HG03354 (cell line): Measurements from ENCODE around the gene POLR2I.
"Not testable (repeated sequence)": the region's sequence is repeated elsewhere in the genome, so short reads cannot be mapped to it uniquely, and the experiment has no call there.

Source experiments
- ATAC-seq: cut with Tn5 transposase; IDR thresholded peaks from one replicate; pipeline ENCODE4 v1.9.1; 2021; ENCODE audit warnings: mild to moderate bottlenecking; ENCODE audit not compliant: unreplicated experiment, poor library complexity, severe bottlenecking

Gene POLR2I

GRCh38 chr19:36136964-36137686, 22.4 kb upstream of the POLR2I start:
- ATAC-seq, result no peak

GRCh38 chr19:36134867-36135266, 20.2 kb upstream of the POLR2I start:
- ATAC-seq, result not testable (repeated sequence)

- ATAC-seq, result not testable (repeated sequence)
Observed at GRCh38 chr19:36131221-36131620, 16.5 kb upstream of the POLR2I start.

GRCh38 chr19:36128392-36128736, 13.7 kb upstream of the POLR2I start:
- ATAC-seq, result peak; percentile 5

- no peak for ATAC-seq
Observed at GRCh38 chr19:36125557-36125956, 10.9 kb upstream of the POLR2I start.

DNA sequence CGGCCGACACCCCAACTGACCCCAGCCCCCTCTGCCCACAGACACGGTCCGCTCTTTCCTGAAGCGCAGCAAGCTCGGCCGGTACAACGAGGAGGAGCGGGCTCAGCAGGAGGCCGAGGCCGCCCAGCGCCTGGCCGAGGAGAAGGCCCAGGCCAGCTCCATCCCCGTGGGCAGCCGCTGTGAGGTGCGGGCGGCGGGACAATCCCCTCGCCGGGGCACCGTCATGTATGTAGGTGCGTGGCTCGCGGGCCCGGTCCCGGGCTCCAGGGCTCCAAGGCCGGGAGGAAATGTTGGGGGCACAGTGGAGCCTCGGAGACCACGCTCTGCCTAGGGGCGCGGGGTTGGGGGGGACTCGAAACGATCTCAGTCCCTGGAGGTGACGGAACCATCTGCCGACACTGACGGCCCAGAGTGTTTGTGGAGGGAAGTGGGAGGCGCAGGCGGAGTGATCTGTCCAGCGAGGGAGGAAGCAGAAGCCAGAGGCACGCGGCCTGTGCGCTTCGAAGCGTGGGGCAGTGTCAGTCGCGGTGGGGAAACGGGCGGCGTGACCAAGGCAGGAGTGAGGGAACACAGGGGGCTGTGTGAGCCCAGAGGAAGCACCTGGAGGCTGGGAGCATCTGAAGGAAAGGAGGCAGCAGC, 6.9 kb upstream of the POLR2I start:
- ATAC-seq, result no peak

DNA sequence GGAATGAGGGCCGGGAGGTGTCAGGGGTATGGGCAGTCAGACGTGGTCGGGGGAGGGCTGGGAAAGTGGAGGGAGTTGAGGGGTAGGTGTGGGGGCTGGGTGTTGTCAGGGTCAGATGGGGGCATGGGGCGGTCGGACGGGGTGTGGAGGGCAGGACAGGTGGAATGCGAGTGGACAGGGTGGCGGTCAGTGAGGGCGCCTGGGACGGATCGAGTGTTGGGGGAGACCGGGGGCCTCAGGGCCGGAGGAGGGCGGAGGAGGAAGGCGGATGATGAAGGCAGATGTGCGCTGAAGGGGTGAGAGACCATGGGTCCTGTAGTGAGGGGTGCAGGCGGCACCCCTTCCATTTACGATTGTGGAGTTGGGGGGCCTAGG, 6.3 kb upstream of the POLR2I start:
- ATAC-seq, result no peak

GRCh38 chr19:36120092-36120983, 5.7 kb upstream of the POLR2I start:
- ATAC-seq, result no peak

DNA sequence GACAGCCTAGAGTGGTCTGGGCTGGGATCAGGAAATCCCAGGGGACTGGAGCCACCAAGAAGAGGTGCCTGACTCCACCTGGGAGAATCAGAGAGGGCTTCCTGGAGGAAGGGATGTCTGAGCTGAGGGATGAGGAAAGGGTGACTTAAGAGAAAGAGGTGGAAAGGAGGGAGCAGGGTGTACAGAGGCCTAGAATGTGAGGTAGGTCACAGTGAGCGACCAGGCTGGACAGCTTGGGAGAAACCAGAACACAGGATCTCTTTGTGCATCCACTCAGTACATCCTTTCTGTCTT, 1.6 kb upstream of the POLR2I start:
- no peak for ATAC-seq

- peak; percentile 31 for ATAC-seq
Observed at GRCh38 chr19:36115453-36116343, 1.0 kb upstream of the POLR2I start, which contains the start of gene TBCB. TSS of gene TBCB (plus strand) at chr19:36115468. CDS start at chr19:36115561, 93 bp downstream.

- ATAC-seq, result no peak
Observed at GRCh38 chr19:36113894-36114720, 568 bp downstream of the POLR2I start.

GRCh38 chr19:36113425-36113824, 1.2 kb downstream of the POLR2I start:
- no peak for ATAC-seq

DNA sequence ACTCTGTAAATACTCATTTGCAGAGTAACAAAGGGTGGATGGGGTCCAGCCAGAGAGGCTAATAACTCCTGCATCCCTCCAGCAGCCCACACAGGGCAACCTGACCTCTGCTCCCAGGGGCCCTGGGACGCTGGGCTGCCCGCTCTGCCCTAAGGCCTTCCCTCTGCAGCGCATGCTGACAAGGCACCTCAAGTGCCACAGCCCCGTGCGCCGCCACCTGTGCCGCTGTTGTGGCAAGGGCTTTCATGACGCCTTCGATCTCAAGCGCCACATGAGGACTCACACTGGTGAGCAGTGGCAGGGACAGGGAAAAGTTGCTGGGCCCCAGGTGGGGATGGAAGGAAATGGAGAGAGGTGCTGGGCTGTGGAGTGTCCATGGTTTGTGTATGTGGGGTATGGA, 2.0 kb downstream of the POLR2I start:
- ATAC-seq, result no peak

- no peak for ATAC-seq
Observed at GRCh38 chr19:36111200-36111539, 3.5 kb downstream of the POLR2I start.

GRCh38 chr19:36110487-36111199, 4.0 kb downstream of the POLR2I start, which contains the start of gene OVOL3:
TSS of gene OVOL3 (plus strand) at chr19:36111143. CDS start at chr19:36111203, 60 bp downstream.
- ATAC-seq, result no peak

DNA sequence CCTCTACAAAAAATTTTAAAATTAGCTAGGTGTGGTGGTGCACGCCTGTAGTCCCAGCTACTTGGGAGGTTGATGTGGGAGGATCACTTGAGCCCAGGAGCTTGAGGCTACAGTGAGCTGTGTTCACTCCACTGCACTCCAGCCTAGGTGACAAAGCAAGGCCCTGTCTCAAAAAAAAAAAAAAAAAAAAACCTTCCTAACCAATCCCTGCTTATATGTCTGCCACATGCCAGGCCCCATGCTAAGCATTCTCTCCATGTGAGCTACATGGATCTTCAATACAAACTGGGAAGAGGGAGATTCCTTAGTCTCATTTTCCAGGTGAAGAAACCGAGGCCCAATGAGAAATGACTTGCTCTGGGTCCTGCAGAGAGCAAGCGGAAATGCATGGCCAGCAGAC, 6.0 kb downstream of the POLR2I start:
- ATAC-seq, result no peak

DNA sequence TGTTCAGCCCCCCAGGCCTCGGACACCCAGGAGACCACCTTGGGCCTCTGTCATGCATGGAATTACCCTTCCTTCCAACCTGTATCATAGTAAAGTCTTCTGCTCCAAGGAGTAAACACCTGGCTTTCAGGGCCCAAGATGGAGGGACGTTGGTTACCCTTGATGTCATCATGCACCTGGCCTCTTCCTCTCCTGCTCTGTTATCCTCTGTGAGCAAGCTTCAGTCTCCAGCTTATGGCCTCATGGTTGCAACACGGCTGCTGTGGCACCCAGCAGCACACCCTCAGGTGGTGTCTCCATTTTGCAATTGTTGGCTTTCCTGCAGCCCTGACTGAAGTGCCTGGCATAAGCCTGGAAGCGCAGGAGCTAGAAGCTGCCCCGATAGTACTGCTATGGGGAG, 7.7 kb downstream of the POLR2I start:
- no peak for ATAC-seq

- no peak for ATAC-seq
Observed at GRCh38 chr19:36106441-36106840, 8.2 kb downstream of the POLR2I start.
